Pancreas (tissue), 10 donors: Measurements from ENCODE around the gene TRMT1. TPM values are rescaled to one million over a fixed set of nuclear protein-coding genes. Genes with fewer than 3 reads are reported as not detected.

Experiments used
- ATAC-seq, 4 donors: fragments of 200-7000 bp; cut with Tn5 transposase; one replicate each; pipeline versions ENCODE4 v1.8.0 to v1.9.1; 2020; ENCODE audit warnings: mild to moderate bottlenecking in 4 of 4, moderate library complexity in 4 of 4
- DNase-seq, 6 donors: peaks; one replicate each; pipeline ENCODE4 v3.0.0-alpha.2; 2020
- FAIRE-seq: peaks from 2 replicates; lab custom pipeline; 2012; peaks lifted over from hg19 to GRCh38; lab: Jason Lieb, UNC
- H3K27ac ChIP-seq, 4 donors: fragments of 200-600 bp; sonication (generic); 1 replicate in 3 of 4; 2 replicates in 1 of 4; pipeline versions ENCODE4 v1.5.0 to v1.8.0; 2020
- H3K27me3 ChIP-seq, 4 donors: fragments of 200-600 bp; one replicate each; pipeline ENCODE4 v1.8.0; 2021
- H3K36me3 ChIP-seq, 3 donors: fragments of 200-600 bp; sonication (generic) in 1 of 3; one replicate each; pipeline versions ENCODE4 v1.5.0 to v1.8.0; 2020 to 2021
- H3K4me1 ChIP-seq, 3 donors: fragments of 200-600 bp; one replicate each; pipeline ENCODE4 v1.8.0; 2021
- H3K4me3 ChIP-seq, 4 donors: fragments of 200-600 bp; sonication (generic) in 2 of 4; one replicate each; pipeline versions ENCODE4 v1.5.0 to v1.8.0; 2020 to 2021
- H3K9me3 ChIP-seq, 4 donors: fragments of 200-600 bp; one replicate each; pipeline ENCODE4 v1.8.0; 2021
- CTCF ChIP-seq, 4 donors: fragments of 200-600 bp; sonication (generic) in 3 of 4; IDR thresholded peaks; one replicate each; pipeline versions ENCODE4 v1.5.0 to v1.8.0; 2021; ENCODE audit warnings: antibody characterized with exemption in 4 of 4
- WGBS, 2 donors: extraction: QIAGEN DNeasy Blood & Tissue Kit; methylation state at CpG; one replicate each; pipeline ENCODE4 v1.1.7; 2013; 5-methylcytosine and 5-hydroxymethylcytosine counted together
- intact Hi-C, 3 donors: fragments of 100-400 bp; cut with DNase I; formaldehyde crosslinking; loops; one replicate each; pipeline versions ENCODE4 v1.11.1 to v1.14.2; 2022
- polyA plus RNA-seq, 2 donors: library from polyadenylated mRNA; stranded (reverse); fragments of 200-250 nt; gene quantifications; one replicate each; pipeline ENCODE4 v1.2.3, GENCODE V29; 2013
- total RNA-seq, 6 donors: library from RNA; stranded (reverse); fragmentation: NEBNext Ultra II Directional in 4 of 6; extraction: Animal tissue kit (Norgen Biotek cat#: 25700) in 4 of 6; gene quantifications; one replicate each; pipeline versions ENCODE4 v1.2.1 to v1.2.4, GENCODE V29; 2021 to 2023
- donor health status: healthy with polysubstance abuse.
- donor health status: DM: no; HTN: no; CAD: no; lungs with moderate emphysema.
- donor health status: DM: no; HTN: no; CAD: no.
- donor health status: control.
- donor health status: control.
- donor health status: Bipolar disorder and iron deficiency.
- donor health status: DM: yes; HTN: yes; CAD: no.
- donor health status: DM: no; HTN: no; CAD: no.
- donor health status: DM: no; HTN: no; CAD: no.
- donor health status: DM: yes; HTN: yes; CAD: no.

The TRMT1 gene
- total and polyA plus RNA-seq, 8 donors, result 12.7 to 108 (median 22.1) TPM

GRCh38 chr19:13155472-13156359 is 39.2 kb upstream of the TRMT1 start:
- DNase-seq, result peak; percentile 83 to 91 (median 87)
- Histone ChIP-seq H3K27me3 (no peaks in the 10 kb centered on the region), H3K4me1 (peaks cover 4 to 24% (median 10%) of the 10 kb centered on the region in 3 donors), H3K27ac (peak overlapping the region; percentile 92 to 100 (median 99)), H3K4me3 (peak overlapping the region; percentile 20 to 100 (median 96)), H3K36me3 (no peaks in the 10 kb centered on the region), H3K9me3 (no peaks in the 10 kb centered on the region)
- TF ChIP-seq CTCF (IDR thresholded peaks at IDR 0.05), result no peak
- intact Hi-C loops, result no loop called here
- ATAC-seq, result peak; percentile 14 to 37 (median 20)
- FAIRE-seq, result no peak
- 7 to 11% methylated on average over 51 to 55 of the region's 55 CpGs for WGBS, 2 donors

- no peak for TF ChIP-seq CTCF (IDR thresholded peaks at IDR 0.05)
- Histone ChIP-seq H3K36me3 (no peaks in the 10 kb centered on the region), H3K27me3 (no peaks in the 10 kb centered on the region), H3K9me3 (no peaks in the 10 kb centered on the region), H3K4me1 (peaks cover 4 to 21% (median 10%) of the 10 kb centered on the region in 3 donors), H3K27ac (peak overlapping the region; percentile 92 to 100 (median 99)), H3K4me3 (peak overlapping the region; percentile 20 to 100 (median 96))
- WGBS, 2 donors, result 2 to 3% methylated on average over 24 of the region's 24 CpGs
- intact Hi-C loops, result no loop called here
- FAIRE-seq (no peak), DNase-seq (peak; percentile 94 to 97 (median 96)), ATAC-seq (peak; percentile 25 to 43 (median 31))
These were observed 38.5 kb upstream of the TRMT1 start for GRCh38 chr19:13154911-13155471.

GRCh38 chr19:13154241-13154778 is 37.8 kb upstream of the TRMT1 start:
- Histone ChIP-seq H3K27me3 (no peaks in the 10 kb centered on the region), H3K27ac (peak overlapping the region; percentile 92 to 100 (median 99)), H3K36me3 (no peaks in the 10 kb centered on the region), H3K4me1 (peaks cover 4 to 21% (median 10%) of the 10 kb centered on the region in 3 donors), H3K9me3 (no peaks in the 10 kb centered on the region), H3K4me3 (peak overlapping the region; percentile 94 to 100 (median 99))
- intact Hi-C loops, result no loop called here
- FAIRE-seq (no peak), DNase-seq (peak; percentile 81 to 93 (median 88)), ATAC-seq (peak; percentile 8 to 25 (median 16))
- no peak for TF ChIP-seq CTCF (IDR thresholded peaks at IDR 0.05)
- WGBS, 2 donors, result 1% methylated on average over 20 to 21 of the region's 21 CpGs

GRCh38 chr19:13153569-13154240 is 37.2 kb upstream of the TRMT1 start:
- FAIRE-seq (no peak), DNase-seq (peak; percentile 52 to 87 (median 72))
- intact Hi-C loops, result no loop called here

More at GRCh38 chr19:13153569-13154240, 37.2 kb upstream of the TRMT1 start:
- Histone ChIP-seq H3K4me3 (peak overlapping the region; percentile 94 to 100 (median 99)), H3K36me3 (no peaks in the 10 kb centered on the region), H3K9me3 (no peaks in the 10 kb centered on the region), H3K27me3 (no peaks in the 10 kb centered on the region), H3K4me1 (peaks cover 8 to 25% (median 10%) of the 10 kb centered on the region in 3 donors), H3K27ac (peak overlapping the region; percentile 92 to 100 (median 99))
- peak in 2 of 4 donors; percentile 1 to 3 for ATAC-seq
- WGBS, 2 donors, result 3% methylated on average over 57 to 69 of the region's 69 CpGs
- TF ChIP-seq CTCF (IDR thresholded peaks at IDR 0.05), result peak in 1 of 4 donors; percentile 2
